ENCODE data around the gene MEOX1. TPM values are rescaled to one million over a fixed set of nuclear protein-coding genes. Genes with fewer than 3 reads are reported as not detected.
A peak's percentile ranks its signal among the peaks of the same experiment; 100 is the strongest.

The MEOX1 gene
- total RNA-seq, 4 donors from 2014 or later: 0.54 to 3.3 (median 1.7) TPM

GRCh38 chr17:43703630-43704029, 41.9 kb upstream of the MEOX1 start:
- no peaks in the 10 kb centered on the region for H3K4me1 ChIP-seq
- no peak for TF ChIP-seq CTCF (IDR thresholded peaks at IDR 0.05)
- no peak for TF ChIP-seq POLR2A (IDR thresholded peaks at IDR 0.05)
- H3K27ac ChIP-seq: no peak overlapping the region
- no peaks in the 10 kb centered on the region for H3K9me3 ChIP-seq
- H3K27me3 ChIP-seq: no peaks in the 10 kb centered on the region
- no peaks in the 10 kb centered on the region for H3K36me3 ChIP-seq
- no peak for DNase-seq
- no peak overlapping the region for H3K4me3 ChIP-seq

- Histone ChIP-seq H3K4me3 (no peak overlapping the region), H3K36me3 (no peaks in the 10 kb centered on the region), H3K27me3 (no peaks in the 10 kb centered on the region), H3K4me1 (no peaks in the 10 kb centered on the region), H3K9me3 (no peaks in the 10 kb centered on the region), H3K27ac (no peak overlapping the region)
- no peak for DNase-seq
- TF ChIP-seq CTCF (IDR thresholded peaks at IDR 0.05) (no peak), POLR2A (IDR thresholded peaks at IDR 0.05) (no peak)
These were observed 40.9 kb upstream of the MEOX1 start for GRCh38 chr17:43702637-43703036.

- H3K36me3 ChIP-seq: no peaks in the 10 kb centered on the region
- peak in 2 of 3 donors; percentile 25 to 59 for DNase-seq
- no peak overlapping the region for H3K4me3 ChIP-seq
- no peaks in the 10 kb centered on the region for H3K9me3 ChIP-seq
- TF ChIP-seq POLR2A (IDR thresholded peaks at IDR 0.05) (no peak), CTCF (IDR thresholded peaks at IDR 0.05) (no peak)
- no peak overlapping the region for H3K27ac ChIP-seq
- H3K4me1 ChIP-seq: no peaks in the 10 kb centered on the region
- H3K27me3 ChIP-seq: no peaks in the 10 kb centered on the region
These were observed 39.6 kb upstream of the MEOX1 start for GRCh38 chr17:43701318-43701743.

GRCh38 chr17:43699438-43699756, 37.7 kb upstream of the MEOX1 start:
- TF ChIP-seq CTCF (IDR thresholded peaks at IDR 0.05) (no peak), POLR2A (IDR thresholded peaks at IDR 0.05) (no peak)
- Histone ChIP-seq H3K9me3 (no peaks in the 10 kb centered on the region), H3K27me3 (no peaks in the 10 kb centered on the region), H3K27ac (no peak overlapping the region), H3K4me1 (no peaks in the 10 kb centered on the region), H3K36me3 (no peaks in the 10 kb centered on the region), H3K4me3 (no peak overlapping the region)
- no peak for DNase-seq

- DNase-seq: no peak
- no peak for TF ChIP-seq POLR2A (IDR thresholded peaks at IDR 0.05)
- TF ChIP-seq CTCF (IDR thresholded peaks at IDR 0.05): no peak
- Histone ChIP-seq H3K9me3 (no peaks in the 10 kb centered on the region), H3K4me1 (no peaks in the 10 kb centered on the region), H3K36me3 (no peaks in the 10 kb centered on the region), H3K4me3 (no peak overlapping the region), H3K27me3 (no peaks in the 10 kb centered on the region), H3K27ac (no peak overlapping the region)
These were observed 37.1 kb upstream of the MEOX1 start for GRCh38 chr17:43698678-43699437.

Measured in Peyer's patch (tissue), 4 donors.